GM12878 (cell line): Measurements from ENCODE around the gene PPIA. TPM values are rescaled to one million over a fixed set of nuclear protein-coding genes. Genes with fewer than 3 reads are reported as not detected.

ENCODE experiments used
- BRCA1 ChIP-seq: IDR thresholded peaks from 2 replicates; pipeline ENCODE4 v1.6.1; 2011; ENCODE audit warnings: low read depth, low read length, improper control_type of control experiment
- CBFB ChIP-seq: IDR thresholded peaks from 2 replicates; pipeline ENCODE4 v1.6.1; 2016; ENCODE audit warnings: antibody characterized with exemption, low read depth
- CBX3 ChIP-seq: fragments of 200-600 bp; sonication (generic); IDR thresholded peaks from 2 replicates; pipeline ENCODE4 v1.6.1; 2016; ENCODE audit warnings: low read depth, borderline replicate concordance
- ESRRA ChIP-seq: IDR thresholded peaks from 2 replicates; pipeline ENCODE4 v1.6.1; 2012; ENCODE audit warnings: mild to moderate bottlenecking, low read length, improper control_type of control experiment
- GABPA ChIP-seq: IDR thresholded peaks from 2 replicates; pipeline ENCODE4 v1.6.1; 2014; ENCODE audit warnings: antibody characterized with exemption, low read depth, mild to moderate bottlenecking, inconsistent platforms
- HDAC2 ChIP-seq: fragments of 200-600 bp; sonication (generic); IDR thresholded peaks from 2 replicates; pipeline ENCODE4 v1.6.1; 2017
- HDAC6 ChIP-seq: fragments of 200-600 bp; sonication (generic); IDR thresholded peaks from one replicate; pipeline ENCODE4 v1.8.0; 2017; ENCODE audit warnings: antibody characterized with exemption; ENCODE audit not compliant: unreplicated experiment
- HDGF ChIP-seq: fragments of 450-650 bp; IDR thresholded peaks from 2 replicates; pipeline ENCODE4 v1.6.1; 2016; ENCODE audit warnings: antibody characterized with exemption
- IRF4 ChIP-seq: IDR thresholded peaks from 2 replicates; pipeline ENCODE4 v1.6.1; 2011; ENCODE audit warnings: low read depth, low read length
- MXI1 ChIP-seq: fragments of 150-350 bp; IDR thresholded peaks from 2 replicates; pipeline ENCODE4 v1.6.1; 2011; ENCODE audit warnings: low read depth, mild to moderate bottlenecking, inconsistent platforms, low read length, improper control_type of control experiment
- PBX3 ChIP-seq: IDR thresholded peaks from 2 replicates; pipeline ENCODE4 v1.6.1; 2011; ENCODE audit warnings: mild to moderate bottlenecking, low read depth, low read length, moderate library complexity; ENCODE audit not compliant: insufficient replicate concordance
- PML ChIP-seq: IDR thresholded peaks from 2 replicates; pipeline ENCODE4 v1.6.1; 2012; ENCODE audit warnings: low read length, inconsistent platforms
- RFX5 ChIP-seq: IDR thresholded peaks from 2 replicates; pipeline ENCODE4 v1.6.1; 2011; ENCODE audit warnings: low read depth, low read length, improper control_type of control experiment
- RUNX3 ChIP-seq: IDR thresholded peaks from 2 replicates; pipeline ENCODE4 v1.6.1; 2012; ENCODE audit warnings: low read length, inconsistent platforms
- SMAD1 ChIP-seq: fragments of 450-650 bp; IDR thresholded peaks from 2 replicates; pipeline ENCODE4 v1.6.1; 2018; ENCODE audit warnings: mild to moderate bottlenecking, low read depth; ENCODE audit not compliant: partially characterized antibody
- SMAD5 ChIP-seq: IDR thresholded peaks from 2 replicates; pipeline ENCODE4 v1.6.1; 2016; ENCODE audit warnings: antibody characterized with exemption, low read depth
- TARDBP ChIP-seq: IDR thresholded peaks from 2 replicates; pipeline ENCODE4 v1.6.1; 2016; ENCODE audit warnings: borderline replicate concordance
- TCF7 ChIP-seq: IDR thresholded peaks from 2 replicates; pipeline ENCODE4 v1.6.1; 2014; ENCODE audit warnings: antibody characterized with exemption, borderline replicate concordance
- WRNIP1 ChIP-seq: IDR thresholded peaks from 2 replicates; pipeline ENCODE4 v1.6.1; 2011; ENCODE audit warnings: low read depth, low read length, improper control_type of control experiment, borderline replicate concordance
- ZBED1 ChIP-seq: IDR thresholded peaks from 2 replicates; pipeline ENCODE4 v1.6.1; 2016; ENCODE audit warnings: borderline replicate concordance
- ZNF207 ChIP-seq: fragments of 450-650 bp; IDR thresholded peaks from 2 replicates; pipeline ENCODE4 v1.6.1; 2014; ENCODE audit warnings: antibody characterized with exemption, mild to moderate bottlenecking, borderline replicate concordance
- ZNF622 ChIP-seq: fragments of 450-650 bp; IDR thresholded peaks from 2 replicates; pipeline ENCODE4 v1.6.1; 2017; ENCODE audit warnings: mild to moderate bottlenecking, inconsistent platforms
- ZNF687 ChIP-seq: fragments of 450-650 bp; IDR thresholded peaks from 2 replicates; pipeline ENCODE4 v1.6.1; 2017; ENCODE audit warnings: mild to moderate bottlenecking, moderate library complexity
- polyA plus RNA-seq, 11 experiments: library from polyadenylated mRNA; depleted of rRNA in 4 of 11; unstranded in 6 of 11; stranded (reverse) in 5 of 11; fragments of >200 nt; fragmentation: Nextera tagmentation in 4 of 11; fragmentation: Illumina TruSeq in 1 of 11; extraction: Ambion mirVana in 4 of 11; extraction: Trizol in 1 of 11; gene quantifications; 1 replicate in 1 of 11; 2 replicates in 10 of 11; pipeline versions ENCODE4 v1.2.1 to v1.2.3, GENCODE V29; 2011 to 2016; ENCODE audit warnings: inconsistent platforms in 2 of 11, missing spikeins in 2 of 11, low read depth in 1 of 11
- total RNA-seq, 4 experiments: library from RNA; depleted of rRNA in 3 of 4; stranded (reverse); fragments of >200 nt in 3 of 4; fragmentation: Illumina TruSeq in 1 of 4; extraction: Trizol in 1 of 4; gene quantifications; 2 replicates each; pipeline versions ENCODE4 v1.2.1 to v1.2.3, GENCODE V29; 2013 to 2021
- TF ChIP-seq, protein P1 (sequence below): IDR thresholded peaks from 2 replicates; pipeline ENCODE4 v1.6.1; 2011; ENCODE audit warnings: low read depth, mild to moderate bottlenecking, low read length, moderate library complexity, borderline replicate concordance; ENCODE audit errors: extremely low read depth
- TF ChIP-seq, protein P2 (sequence below): fragments of 450-650 bp; IDR thresholded peaks from 2 replicates; pipeline ENCODE4 v1.6.1; 2016; ENCODE audit warnings: mild to moderate bottlenecking

The PPIA gene
- total and polyA plus RNA-seq, 10 of the 15 experiments (the other 5 are each of a cell fraction or from before 2014, with no cell fraction given), result 2,712 to 7,982 (median 5,027) TPM

GRCh38 chr7:44847920-44848634 is 51.6 kb downstream of the PPIA start, which contains the start of gene H2AZ2 (continued):
- no peak; the same call in 1 of the 2 replicates for TF ChIP-seq ZNF687
- TF ChIP-seq ESRRA, result no peak
- TF ChIP-seq TCF7, result no peak
- TF ChIP-seq, protein P1, sequence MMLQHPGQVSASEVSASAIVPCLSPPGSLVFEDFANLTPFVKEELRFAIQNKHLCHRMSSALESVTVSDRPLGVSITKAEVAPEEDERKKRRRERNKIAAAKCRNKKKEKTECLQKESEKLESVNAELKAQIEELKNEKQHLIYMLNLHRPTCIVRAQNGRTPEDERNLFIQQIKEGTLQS, result no peak
- 0 out of 2 replicates have a peak, but pooled peaks have one; percentile 13 for TF ChIP-seq HDAC2
- TF ChIP-seq HDGF, result 0 out of 2 replicates have a peak, but pooled peaks have one; percentile 15
- TF ChIP-seq, protein P2, sequence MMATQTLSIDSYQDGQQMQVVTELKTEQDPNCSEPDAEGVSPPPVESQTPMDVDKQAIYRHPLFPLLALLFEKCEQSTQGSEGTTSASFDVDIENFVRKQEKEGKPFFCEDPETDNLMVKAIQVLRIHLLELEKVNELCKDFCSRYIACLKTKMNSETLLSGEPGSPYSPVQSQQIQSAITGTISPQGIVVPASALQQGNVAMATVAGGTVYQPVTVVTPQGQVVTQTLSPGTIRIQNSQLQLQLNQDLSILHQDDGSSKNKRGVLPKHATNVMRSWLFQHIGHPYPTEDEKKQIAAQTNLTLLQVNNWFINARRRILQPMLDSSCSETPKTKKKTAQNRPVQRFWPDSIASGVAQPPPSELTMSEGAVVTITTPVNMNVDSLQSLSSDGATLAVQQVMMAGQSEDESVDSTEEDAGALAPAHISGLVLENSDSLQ, result peak; percentile 100
- peak; percentile 74; the same call in 1 of the 2 replicates for TF ChIP-seq PML
- TF ChIP-seq RUNX3, result peak; percentile 92
- TF ChIP-seq IRF4, result no peak
- no peak; the same call in 1 of the 2 replicates for TF ChIP-seq RFX5
- TF ChIP-seq GABPA, result peak; percentile 11; the same call in 1 of the 2 replicates
- peak; percentile 85 for TF ChIP-seq CBFB
- peak; percentile 74 for TF ChIP-seq SMAD1
- TF ChIP-seq ZBED1, result 0 out of 2 replicates have a peak, but pooled peaks have one; percentile 3
- TF ChIP-seq SMAD5, result peak; percentile 81
- 0 out of 2 replicates have a peak, but pooled peaks have one; percentile 46 for TF ChIP-seq ZNF207
- TF ChIP-seq WRNIP1, result no peak
- TF ChIP-seq PBX3, result peak; percentile 99
- no peak for TF ChIP-seq HDAC6
- 0 out of 2 replicates have a peak, but pooled peaks have one; percentile 29 for TF ChIP-seq TARDBP
- no peak for TF ChIP-seq BRCA1
- no peak for TF ChIP-seq CBX3
- TF ChIP-seq ZNF622, result no peak
- TF ChIP-seq MXI1, result peak; percentile 56
